ENCODE data around the gene MEI1.
A peak's percentile ranks its signal among the peaks of the same experiment; 100 is the strongest.
"Not testable (repeated sequence)": the region's sequence is repeated elsewhere in the genome, so short reads cannot be mapped to it uniquely, and the experiment has no call there.

Gene MEI1

GRCh38 chr22:41668971-41669911 is 30.1 kb upstream of the MEI1 start:
- no peak for TF ChIP-seq CTCF (conservative IDR thresholded peaks at IDR 0.05; ENCODE audit: low read length)
- peak; percentile 94 for DNase-seq (ENCODE audit: low read depth)
- no peak overlapping the region for H3K4me3 ChIP-seq (ENCODE audit: low read length)

GRCh38 chr22:41672096-41672495 is 27.2 kb upstream of the MEI1 start:
- not testable (repeated sequence) for DNase-seq (ENCODE audit: low read depth); H3K4me3 ChIP-seq (ENCODE audit: low read length)

GRCh38 chr22:41672780-41673509 is 26.4 kb upstream of the MEI1 start:
- DNase-seq (ENCODE audit: low read depth), result peak; percentile 53
- TF ChIP-seq CTCF (conservative IDR thresholded peaks at IDR 0.05; ENCODE audit: low read length), result peak; percentile 65
- H3K4me3 ChIP-seq (ENCODE audit: low read length), result no peak overlapping the region

GRCh38 chr22:41674846-41675340 is 24.4 kb upstream of the MEI1 start:
- no peak for DNase-seq (ENCODE audit: low read depth)
- no peak for TF ChIP-seq CTCF (conservative IDR thresholded peaks at IDR 0.05; ENCODE audit: low read length)
- no peak overlapping the region for H3K4me3 ChIP-seq (ENCODE audit: low read length)

GRCh38 chr22:41676134-41676533 is 23.2 kb upstream of the MEI1 start:
- no peak for TF ChIP-seq CTCF (conservative IDR thresholded peaks at IDR 0.05; ENCODE audit: low read length)
- H3K4me3 ChIP-seq (ENCODE audit: low read length), result no peak overlapping the region
- DNase-seq (ENCODE audit: low read depth), result no peak

GRCh38 chr22:41681616-41682015 is 17.7 kb upstream of the MEI1 start:
- no peak for TF ChIP-seq CTCF (conservative IDR thresholded peaks at IDR 0.05; ENCODE audit: low read length)

GRCh38 chr22:41682033-41682807 is 17.1 kb upstream of the MEI1 start:
- peak overlapping the region; percentile 83 for H3K4me3 ChIP-seq (ENCODE audit: low read length)
- TF ChIP-seq CTCF (conservative IDR thresholded peaks at IDR 0.05; ENCODE audit: low read length), result no peak

More at GRCh38 chr22:41681616-41682015, 17.7 kb upstream of the MEI1 start:
- peak overlapping the region; percentile 83 for H3K4me3 ChIP-seq (ENCODE audit: low read length)
- DNase-seq (ENCODE audit: low read depth), result no peak

More at GRCh38 chr22:41682033-41682807, 17.1 kb upstream of the MEI1 start:
- DNase-seq (ENCODE audit: low read depth), result peak; percentile 85
